Panc1 (cell line): ENCODE data around the gene RAD9A.

Source experiments
- CTCF ChIP-seq: fragments of 450-650 bp; IDR thresholded peaks from 2 replicates; pipeline ENCODE4 v1.5.1; 2017; ENCODE audit warnings: mild to moderate bottlenecking
- REST ChIP-seq, 2 experiments: IDR thresholded peaks; 2 replicates each; pipeline ENCODE4 v1.6.1; 2011 to 2012; ENCODE audit warnings: low read depth in 2 of 2, control low read depth in 1 of 2, low read length in 1 of 2, mild to moderate bottlenecking in 1 of 2, moderate library complexity in 1 of 2; ENCODE audit not compliant: insufficient read depth in 1 of 2
- TCF7L2 ChIP-seq: IDR thresholded peaks from 2 replicates; pipeline ENCODE4 v1.6.1; 2011; ENCODE audit warnings: mild to moderate bottlenecking, low read depth, low read length, inconsistent platforms

GRCh38 chr11:67393990-67394389, 2.2 kb downstream of the RAD9A start:
- no peak for TF ChIP-seq CTCF
- no peak for TF ChIP-seq TCF7L2
- no peak for TF ChIP-seq REST (IDR thresholded peaks at IDR 0.05; ENCODE audit: insufficient read depth in 1 of 2, low read depth in 2 of 2, low read length in 1 of 2)
